Lung (tissue), 12 donors: Measurements from ENCODE around the gene SCRN1. TPM values are rescaled to one million over a fixed set of nuclear protein-coding genes. Genes with fewer than 3 reads are reported as not detected.

Source experiments
- ATAC-seq: fragments of 200-7000 bp; cut with Tn5 transposase; one replicate; pipeline ENCODE4 v1.9.1; 2020; ENCODE audit warnings: moderate number of reproducible peaks; ENCODE audit not compliant: insufficient read depth, low FRiP score
- DNase-seq, 3 donors: peaks; one replicate each; pipeline ENCODE4 v3.0.0-alpha.2; 2013 to 2017
- H3K27ac ChIP-seq, 2 donors: one replicate each; pipeline ENCODE4 v1.5.1; 2013; ENCODE audit warnings: mild to moderate bottlenecking in 2 of 2, moderate library complexity in 2 of 2, control low read depth in 1 of 2, inconsistent platforms in 1 of 2, low read depth in 1 of 2, low read length in 1 of 2
- H3K27me3 ChIP-seq, 3 donors: one replicate each; pipeline ENCODE4 v1.5.1; 2013; ENCODE audit warnings: low read length in 2 of 3; ENCODE audit not compliant: control insufficient read depth in 3 of 3, insufficient read depth in 3 of 3
- H3K36me3 ChIP-seq, 4 donors: one replicate each; pipeline ENCODE4 v1.5.1; 2013; ENCODE audit warnings: low read length in 4 of 4, mild to moderate bottlenecking in 1 of 4, moderate library complexity in 1 of 4; ENCODE audit not compliant: control insufficient read depth in 4 of 4, insufficient read depth in 4 of 4
- H3K4me1 ChIP-seq, 5 donors: one replicate each; pipeline ENCODE4 v1.5.1; 2013; ENCODE audit warnings: low read length in 5 of 5, mild to moderate bottlenecking in 2 of 5, moderate library complexity in 1 of 5; ENCODE audit not compliant: control insufficient read depth in 5 of 5, insufficient read depth in 5 of 5
- H3K4me3 ChIP-seq: one replicate; pipeline ENCODE4 v1.5.1; 2013; ENCODE audit warnings: mild to moderate bottlenecking, control low read depth, moderate library complexity
- H3K9ac ChIP-seq, 2 donors: one replicate each; pipeline ENCODE4 v1.5.1; 2013; ENCODE audit warnings: low read length in 2 of 2, control low read depth in 1 of 2; ENCODE audit not compliant: insufficient read depth in 1 of 2
- H3K9me3 ChIP-seq, 4 donors: one replicate each; pipeline ENCODE4 v1.5.1; 2013; ENCODE audit warnings: low read length in 3 of 4, mild to moderate bottlenecking in 1 of 4, moderate library complexity in 1 of 4; ENCODE audit not compliant: control insufficient read depth in 4 of 4, insufficient read depth in 3 of 4
- WGBS, 2 donors: extraction: QIAGEN DNeasy Blood & Tissue Kit; methylation state at CpG; one replicate each; pipeline ENCODE4 v1.1.7; 2013; 5-methylcytosine and 5-hydroxymethylcytosine counted together
- polyA plus RNA-seq, 2 donors: library from polyadenylated mRNA; stranded (reverse); fragments of 200-250 nt; gene quantifications; one replicate each; pipeline ENCODE4 v1.2.1, GENCODE V29; 2013
- total RNA-seq, 2 donors: library from RNA; depleted of rRNA in 1 of 2; stranded (reverse); fragments of >200 nt in 1 of 2; gene quantifications; one replicate each; pipeline ENCODE4 v1.2.1, GENCODE V29; 2014 to 2021
- TF ChIP-seq, protein P1 (sequence below): IDR thresholded peaks from 2 replicates; pipeline ENCODE4 v1.5.1; 2012; ENCODE audit warnings: mild to moderate bottlenecking; ENCODE audit errors: control extremely low read depth, extremely low read depth
- donor health status: control.
- donor health status: control.
- donor health status: Bipolar disorder and iron deficiency.
- donor health status: healthy.
- donor health status: DM: yes; HTN: yes; CAD: no.

SCRN1 gene
- total and polyA plus RNA-seq, 4 donors: 5.5 to 32.3 (median 20.2) TPM

DNA sequence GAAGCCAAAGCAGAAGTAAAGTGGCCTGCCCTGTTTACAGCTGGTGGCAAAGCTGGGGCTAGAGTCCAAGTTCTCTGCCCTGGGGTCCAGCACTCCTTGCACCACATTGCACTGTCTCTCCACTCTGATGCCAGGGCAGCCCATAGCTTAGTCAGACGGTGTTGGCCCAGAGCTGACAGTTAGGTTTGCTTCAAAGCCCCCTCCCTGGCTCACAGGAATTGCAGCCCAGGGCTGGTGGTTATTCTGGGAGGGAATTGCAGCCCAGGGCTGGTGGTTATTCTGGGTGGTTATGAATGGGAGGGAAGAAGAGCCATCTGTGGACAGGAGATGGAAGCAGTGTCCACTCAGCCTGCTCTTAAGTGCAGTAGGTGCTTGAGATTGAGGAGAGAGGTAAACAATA, 88.9 kb downstream of the SCRN1 start:
- Histone ChIP-seq H3K9ac (no peak overlapping the region), H3K4me3 (no peak overlapping the region), H3K36me3 (peaks cover 0 to under 1% (median 0%) of the 10 kb centered on the region in 4 donors), H3K9me3 (peaks cover 0 to 7% (median 5%) of the 10 kb centered on the region in 4 donors), H3K27me3 (no peaks in the 10 kb centered on the region), H3K27ac (no peak overlapping the region), H3K4me1 (no peaks in the 10 kb centered on the region)
- DNase-seq (no peak), ATAC-seq (no peak)
- 38 to 45% methylated on average over 1 of the region's 1 CpG for WGBS, 2 donors
- TF ChIP-seq, protein P1, sequence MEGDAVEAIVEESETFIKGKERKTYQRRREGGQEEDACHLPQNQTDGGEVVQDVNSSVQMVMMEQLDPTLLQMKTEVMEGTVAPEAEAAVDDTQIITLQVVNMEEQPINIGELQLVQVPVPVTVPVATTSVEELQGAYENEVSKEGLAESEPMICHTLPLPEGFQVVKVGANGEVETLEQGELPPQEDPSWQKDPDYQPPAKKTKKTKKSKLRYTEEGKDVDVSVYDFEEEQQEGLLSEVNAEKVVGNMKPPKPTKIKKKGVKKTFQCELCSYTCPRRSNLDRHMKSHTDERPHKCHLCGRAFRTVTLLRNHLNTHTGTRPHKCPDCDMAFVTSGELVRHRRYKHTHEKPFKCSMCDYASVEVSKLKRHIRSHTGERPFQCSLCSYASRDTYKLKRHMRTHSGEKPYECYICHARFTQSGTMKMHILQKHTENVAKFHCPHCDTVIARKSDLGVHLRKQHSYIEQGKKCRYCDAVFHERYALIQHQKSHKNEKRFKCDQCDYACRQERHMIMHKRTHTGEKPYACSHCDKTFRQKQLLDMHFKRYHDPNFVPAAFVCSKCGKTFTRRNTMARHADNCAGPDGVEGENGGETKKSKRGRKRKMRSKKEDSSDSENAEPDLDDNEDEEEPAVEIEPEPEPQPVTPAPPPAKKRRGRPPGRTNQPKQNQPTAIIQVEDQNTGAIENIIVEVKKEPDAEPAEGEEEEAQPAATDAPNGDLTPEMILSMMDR: no peak

- H3K27ac ChIP-seq: no peak overlapping the region
- no peak overlapping the region for H3K9ac ChIP-seq
- H3K36me3 ChIP-seq: no peaks in the 10 kb centered on the region
- peaks cover 0 to 4% (median 1%) of the 10 kb centered on the region in 5 donors for H3K4me1 ChIP-seq
- ATAC-seq (no peak), DNase-seq (no peak)
- no peak overlapping the region for H3K4me3 ChIP-seq
- TF ChIP-seq, protein P1: no peak
- 61 to 69% methylated on average over 5 of the region's 5 CpGs for WGBS, 2 donors
- H3K27me3 ChIP-seq: no peaks in the 10 kb centered on the region
- H3K9me3 ChIP-seq: peaks cover 0 to 6% (median 0%) of the 10 kb centered on the region in 4 donors
These were observed 91.3 kb downstream of the SCRN1 start for GRCh38 chr7:29898301-29898700.

- WGBS, 2 donors: 92 to 95% methylated on average over 2 of the region's 2 CpGs
- Histone ChIP-seq H3K27ac (no peak overlapping the region), H3K9me3 (peaks cover 0 to 6% (median 0%) of the 10 kb centered on the region in 4 donors), H3K4me3 (no peak overlapping the region), H3K27me3 (no peaks in the 10 kb centered on the region), H3K9ac (no peak overlapping the region), H3K36me3 (no peaks in the 10 kb centered on the region), H3K4me1 (peaks cover 0 to 4% (median 3%) of the 10 kb centered on the region in 5 donors)
- ATAC-seq: no peak
- no peak for DNase-seq
- TF ChIP-seq, protein P1: no peak
These were observed 92.8 kb downstream of the SCRN1 start for GRCh38 chr7:29896685-29897411.
